ENCODE data around the gene NIM1K. TPM values are rescaled to one million over a fixed set of nuclear protein-coding genes. Genes with fewer than 3 reads are reported as not detected.
A peak's percentile ranks its signal among the peaks of the same experiment; 100 is the strongest.

The NIM1K gene
- polyA plus RNA-seq (2011; rRNA removed) (0.72 and 0.83 TPM in 2 replicates), polyA minus RNA-seq (2011; rRNA and poly(A)+ RNA removed) (1.1 and 1.2 TPM in 2 replicates)

DNA sequence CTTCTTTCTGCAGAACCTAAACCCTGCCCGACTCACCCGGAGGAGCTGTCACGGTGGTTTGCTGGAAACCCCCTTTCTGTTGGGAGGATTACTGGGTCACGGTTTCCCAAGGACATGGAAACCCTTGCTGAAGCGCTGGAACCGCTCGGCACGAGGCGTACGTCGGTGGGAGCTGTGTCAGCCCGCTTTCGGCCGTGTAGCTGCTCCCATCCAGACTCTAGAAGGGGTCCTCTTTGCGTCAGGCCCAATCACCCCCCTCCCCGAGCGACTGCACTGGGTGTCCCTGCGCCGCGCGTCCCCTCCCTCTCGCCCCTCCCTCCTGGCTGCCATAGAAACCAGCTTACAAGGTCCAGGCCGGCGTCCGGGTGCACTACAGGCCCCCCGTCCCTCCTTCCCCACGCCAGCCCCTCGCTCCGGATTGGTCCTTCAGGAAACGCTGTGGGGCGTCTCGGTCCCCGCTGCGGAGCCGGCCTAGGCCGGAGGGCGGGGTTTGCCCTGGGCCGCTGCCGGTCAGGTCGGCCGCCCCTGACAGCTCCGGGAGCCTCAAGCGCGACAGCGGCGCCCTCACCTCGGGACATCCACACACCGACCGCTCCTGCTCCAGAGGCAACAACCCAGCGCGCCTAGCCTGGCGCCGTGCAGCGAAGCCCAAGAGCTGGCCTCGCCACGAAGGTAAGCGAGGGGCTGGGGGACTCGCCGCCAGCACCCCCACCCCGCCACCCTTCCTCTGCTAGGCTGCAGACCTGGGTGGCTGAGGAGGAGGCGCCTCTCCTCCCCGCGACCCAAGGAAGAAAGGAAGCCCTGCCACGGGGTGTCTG lies at the start of gene NIM1K:
NIM1K (plus strand) TSS at position 486 of the 818 bp plus-strand sequence. CDS start 53,551 bp downstream, outside the sequence.
- Histone ChIP-seq H3K4me3 (ENCODE audit: low read depth, low read length) (peak within 1 kb of the TSS; percentile 67), H3K27me3 (ENCODE audit: control insufficient read depth, insufficient read depth, low read length) (no peaks in the 10 kb centered on the region), H3K27ac (ENCODE audit: low read depth, low read length) (peak within 1 kb of the TSS; percentile 54), H3K9me3 (ENCODE audit: control insufficient read depth, insufficient read depth, low read length) (no peaks in the 10 kb centered on the region)
- CTCF ChIA-PET, result interaction anchor here (0.6 to 1.0 kb wide), 2 partner anchors 89 to 292 kb away, joined by 3 read pairs; partner anchors contain the start of gene TMEM267
- TF ChIP-seq, protein P1, sequence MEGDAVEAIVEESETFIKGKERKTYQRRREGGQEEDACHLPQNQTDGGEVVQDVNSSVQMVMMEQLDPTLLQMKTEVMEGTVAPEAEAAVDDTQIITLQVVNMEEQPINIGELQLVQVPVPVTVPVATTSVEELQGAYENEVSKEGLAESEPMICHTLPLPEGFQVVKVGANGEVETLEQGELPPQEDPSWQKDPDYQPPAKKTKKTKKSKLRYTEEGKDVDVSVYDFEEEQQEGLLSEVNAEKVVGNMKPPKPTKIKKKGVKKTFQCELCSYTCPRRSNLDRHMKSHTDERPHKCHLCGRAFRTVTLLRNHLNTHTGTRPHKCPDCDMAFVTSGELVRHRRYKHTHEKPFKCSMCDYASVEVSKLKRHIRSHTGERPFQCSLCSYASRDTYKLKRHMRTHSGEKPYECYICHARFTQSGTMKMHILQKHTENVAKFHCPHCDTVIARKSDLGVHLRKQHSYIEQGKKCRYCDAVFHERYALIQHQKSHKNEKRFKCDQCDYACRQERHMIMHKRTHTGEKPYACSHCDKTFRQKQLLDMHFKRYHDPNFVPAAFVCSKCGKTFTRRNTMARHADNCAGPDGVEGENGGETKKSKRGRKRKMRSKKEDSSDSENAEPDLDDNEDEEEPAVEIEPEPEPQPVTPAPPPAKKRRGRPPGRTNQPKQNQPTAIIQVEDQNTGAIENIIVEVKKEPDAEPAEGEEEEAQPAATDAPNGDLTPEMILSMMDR (IDR thresholded peaks at IDR 0.05; ENCODE audit: low read depth, low read length), result no peak
- DNase-seq (ENCODE audit: low read depth, low spot score), result no peak
- POLR2A ChIA-PET, result interaction anchor here (1.0 kb wide), 1 partner anchor 292 kb away, joined by 5 read pairs; the partner anchor contains the start of gene TMEM267

DNA sequence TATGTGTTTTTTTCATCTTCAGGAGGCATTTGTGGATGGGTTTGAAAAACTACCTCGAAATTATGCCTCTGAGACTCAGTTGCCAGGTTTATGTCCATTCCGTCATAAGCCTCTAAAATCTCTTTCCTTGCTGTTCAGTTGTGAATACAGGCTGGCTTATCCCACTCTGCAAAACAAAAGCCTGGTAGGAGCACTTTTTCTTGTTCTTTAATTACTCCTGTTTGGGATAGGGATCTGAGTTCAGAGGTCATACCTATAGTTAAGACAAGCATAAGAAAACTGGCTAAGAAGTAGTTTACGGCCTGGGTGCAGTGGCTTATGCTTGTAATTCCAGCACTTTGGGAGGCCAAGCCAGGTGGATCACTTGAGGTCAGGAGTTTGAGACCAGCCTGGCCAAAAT lies 47.0 kb upstream of the NIM1K start:
- CTCF ChIA-PET, result interaction anchor here (0.8 kb wide), 1 partner anchor 161 kb away, joined by 3 read pairs; no protein-coding TSS in a partner anchor
- DNase-seq (ENCODE audit: low read depth, low spot score), result no peak
- H3K27me3 ChIP-seq (ENCODE audit: control insufficient read depth, insufficient read depth, low read length), result no peaks in the 10 kb centered on the region
- H3K9me3 ChIP-seq (ENCODE audit: control insufficient read depth, insufficient read depth, low read length), result no peaks in the 10 kb centered on the region
- TF ChIP-seq, protein P1 (IDR thresholded peaks at IDR 0.05; ENCODE audit: low read depth, low read length), result no peak
- H3K27ac ChIP-seq (ENCODE audit: low read depth, low read length), result no peak overlapping the region
- POLR2A ChIA-PET, result no interaction called here
- H3K4me3 ChIP-seq (ENCODE audit: low read depth, low read length), result no peak overlapping the region

DNA sequence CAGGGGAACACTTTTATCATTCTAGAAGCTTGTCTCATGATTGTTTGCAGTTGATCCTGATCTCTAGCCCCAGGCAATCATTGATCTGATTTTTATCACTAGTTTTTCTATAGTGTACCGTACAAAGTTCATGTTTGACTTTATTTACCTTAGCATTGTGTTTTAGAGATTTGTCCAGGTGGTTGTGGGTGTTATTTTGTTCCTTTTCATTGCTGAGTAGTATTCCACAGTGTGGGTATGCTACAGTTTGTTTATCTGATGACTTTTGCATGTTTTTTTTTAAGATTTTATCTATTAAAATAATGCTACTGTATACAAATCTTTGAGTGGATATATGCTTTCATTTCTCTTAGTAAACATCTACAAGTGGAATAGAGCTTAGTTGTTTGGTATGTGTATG lies 45.1 kb upstream of the NIM1K start:
- CTCF ChIA-PET, result no interaction called here
- H3K9me3 ChIP-seq (ENCODE audit: control insufficient read depth, insufficient read depth, low read length), result no peaks in the 10 kb centered on the region
- H3K4me3 ChIP-seq (ENCODE audit: low read depth, low read length), result no peak overlapping the region
- no peak for DNase-seq (ENCODE audit: low read depth, low spot score)
- POLR2A ChIA-PET, result no interaction called here
- H3K27ac ChIP-seq (ENCODE audit: low read depth, low read length), result no peak overlapping the region
- no peaks in the 10 kb centered on the region for H3K27me3 ChIP-seq (ENCODE audit: control insufficient read depth, insufficient read depth, low read length)
- TF ChIP-seq, protein P1 (IDR thresholded peaks at IDR 0.05; ENCODE audit: low read depth, low read length), result no peak

DNA sequence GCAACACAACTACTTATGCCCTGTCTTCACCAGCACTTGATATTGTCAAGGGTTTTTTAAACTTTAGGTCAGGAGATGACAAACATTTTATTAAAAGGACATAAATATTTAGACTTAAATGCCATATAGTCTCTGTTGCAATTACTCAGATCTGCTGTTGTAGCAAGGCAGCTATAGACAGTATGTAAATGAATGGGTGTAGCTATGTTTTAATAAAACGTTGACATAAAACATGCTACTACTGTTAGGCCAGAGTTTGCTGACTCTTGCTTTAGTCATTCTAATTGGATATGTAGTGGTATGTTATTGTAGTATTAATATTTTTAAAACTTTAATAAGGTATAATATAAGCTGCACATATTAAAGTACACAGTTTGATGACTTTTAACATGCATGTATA lies 43.6 kb upstream of the NIM1K start:
- Histone ChIP-seq H3K4me3 (ENCODE audit: low read depth, low read length) (no peak overlapping the region), H3K27me3 (ENCODE audit: control insufficient read depth, insufficient read depth, low read length) (no peaks in the 10 kb centered on the region), H3K27ac (ENCODE audit: low read depth, low read length) (no peak overlapping the region), H3K9me3 (ENCODE audit: control insufficient read depth, insufficient read depth, low read length) (no peaks in the 10 kb centered on the region)
- CTCF ChIA-PET, result no interaction called here
- POLR2A ChIA-PET, result no interaction called here
- TF ChIP-seq, protein P1 (IDR thresholded peaks at IDR 0.05; ENCODE audit: low read depth, low read length), result no peak
- DNase-seq (ENCODE audit: low read depth, low spot score), result no peak

DNA sequence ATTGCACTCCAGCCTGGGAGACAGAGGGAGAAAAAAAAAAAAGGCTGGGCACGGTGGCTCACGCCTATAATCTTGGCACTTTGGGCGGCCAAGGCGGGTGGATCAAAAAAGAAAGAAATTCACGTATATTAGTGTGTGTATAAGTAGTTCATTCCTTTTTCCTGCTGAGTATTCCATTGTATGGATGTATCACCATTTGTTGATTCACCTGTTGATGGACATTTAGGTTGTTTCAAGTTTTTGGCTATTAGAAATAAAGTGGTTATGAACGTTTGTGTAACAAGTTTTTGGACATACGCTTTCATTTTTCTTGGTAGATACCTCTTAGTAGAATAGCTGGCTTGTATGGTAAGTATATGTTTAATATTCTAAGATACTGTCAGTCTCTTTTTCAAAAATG lies 42.8 kb upstream of the NIM1K start:
- Histone ChIP-seq H3K9me3 (ENCODE audit: control insufficient read depth, insufficient read depth, low read length) (no peaks in the 10 kb centered on the region), H3K27me3 (ENCODE audit: control insufficient read depth, insufficient read depth, low read length) (no peaks in the 10 kb centered on the region), H3K27ac (ENCODE audit: low read depth, low read length) (no peak overlapping the region), H3K4me3 (ENCODE audit: low read depth, low read length) (no peak overlapping the region)
- ChIA-PET CTCF (interaction anchor here (1.1 kb wide), 1 partner anchor 241 kb away, joined by 3 read pairs; no protein-coding TSS in a partner anchor), POLR2A (no interaction called here)
- TF ChIP-seq, protein P1 (IDR thresholded peaks at IDR 0.05; ENCODE audit: low read depth, low read length), result no peak
- no peak for DNase-seq (ENCODE audit: low read depth, low spot score)
